Chondrocyte (in vitro differentiated cells): ENCODE data around the gene PCA3. TPM values are rescaled to one million over a fixed set of nuclear protein-coding genes. Genes with fewer than 3 reads are reported as not detected.

Source experiments
- DNase-seq: peaks from one replicate; pipeline ENCODE4 v3.0.0; 2021; ENCODE audit warnings: mixed read lengths, low spot score
- H3K27ac Mint-ChIP-seq: one replicate; pipeline ENCODE4 v1.8.0; 2021; ENCODE audit warnings: mild to moderate bottlenecking, moderate library complexity, mixed read lengths; ENCODE audit not compliant: unreplicated experiment
- H3K27me3 Mint-ChIP-seq: 2 replicates; pipeline ENCODE4 v1.8.0; 2021; ENCODE audit warnings: low read depth, mixed read lengths
- H3K36me3 Mint-ChIP-seq: 2 replicates; pipeline ENCODE4 v1.8.0; 2021; ENCODE audit warnings: low read depth, mixed read lengths
- H3K4me1 Mint-ChIP-seq: 2 replicates; pipeline ENCODE4 v1.8.0; 2021; ENCODE audit warnings: low read depth, mild to moderate bottlenecking, mixed read lengths
- H3K4me3 Mint-ChIP-seq: one replicate; pipeline ENCODE4 v1.8.0; 2021; ENCODE audit warnings: mild to moderate bottlenecking, moderate library complexity, mixed read lengths; ENCODE audit not compliant: unreplicated experiment
- H3K9me3 Mint-ChIP-seq: 2 replicates; pipeline ENCODE4 v1.8.0; 2021; ENCODE audit warnings: low read depth, mixed read lengths
- total RNA-seq: library from RNA; stranded (reverse); gene quantifications from 3 replicates; pipeline ENCODE4 v1.2.1, GENCODE V29; 2021
- TF ChIP-seq, protein P1 (sequence below): fragments of 200-600 bp; sonication (generic); IDR thresholded peaks from 2 replicates; pipeline ENCODE4 v1.5.0; 2021; ENCODE audit warnings: antibody characterized with exemption, mild to moderate bottlenecking, moderate library complexity

Gene PCA3
- total RNA-seq, 1 donor from 2014 or later, result not detected

DNA sequence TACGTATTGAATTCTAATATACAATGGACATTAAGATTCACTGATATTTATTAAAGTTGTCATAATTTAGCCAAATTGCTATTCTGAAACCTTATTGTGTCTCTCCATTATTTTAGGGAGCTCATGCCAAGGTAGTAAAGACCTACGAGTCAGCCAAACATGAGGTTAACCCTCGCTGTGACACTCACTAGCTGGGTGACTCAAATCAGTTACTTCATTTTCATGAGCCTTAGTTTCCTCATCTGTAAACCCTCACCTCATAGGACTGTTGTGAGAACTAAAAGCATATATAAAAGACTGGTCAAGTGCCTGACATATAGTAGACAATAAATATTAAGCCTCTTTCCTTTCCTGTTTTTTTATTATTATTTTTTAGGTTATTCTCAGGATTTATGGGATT, 44.0 kb upstream of the PCA3 start:
- Mint-ChIP-seq H3K27ac (no peak overlapping the region), H3K27me3 (peaks cover 13% of the 10 kb centered on the region), H3K36me3 (no peaks in the 10 kb centered on the region), H3K4me1 (no peaks in the 10 kb centered on the region), H3K4me3 (no peak overlapping the region), H3K9me3 (no peaks in the 10 kb centered on the region)
- TF ChIP-seq, protein P1, sequence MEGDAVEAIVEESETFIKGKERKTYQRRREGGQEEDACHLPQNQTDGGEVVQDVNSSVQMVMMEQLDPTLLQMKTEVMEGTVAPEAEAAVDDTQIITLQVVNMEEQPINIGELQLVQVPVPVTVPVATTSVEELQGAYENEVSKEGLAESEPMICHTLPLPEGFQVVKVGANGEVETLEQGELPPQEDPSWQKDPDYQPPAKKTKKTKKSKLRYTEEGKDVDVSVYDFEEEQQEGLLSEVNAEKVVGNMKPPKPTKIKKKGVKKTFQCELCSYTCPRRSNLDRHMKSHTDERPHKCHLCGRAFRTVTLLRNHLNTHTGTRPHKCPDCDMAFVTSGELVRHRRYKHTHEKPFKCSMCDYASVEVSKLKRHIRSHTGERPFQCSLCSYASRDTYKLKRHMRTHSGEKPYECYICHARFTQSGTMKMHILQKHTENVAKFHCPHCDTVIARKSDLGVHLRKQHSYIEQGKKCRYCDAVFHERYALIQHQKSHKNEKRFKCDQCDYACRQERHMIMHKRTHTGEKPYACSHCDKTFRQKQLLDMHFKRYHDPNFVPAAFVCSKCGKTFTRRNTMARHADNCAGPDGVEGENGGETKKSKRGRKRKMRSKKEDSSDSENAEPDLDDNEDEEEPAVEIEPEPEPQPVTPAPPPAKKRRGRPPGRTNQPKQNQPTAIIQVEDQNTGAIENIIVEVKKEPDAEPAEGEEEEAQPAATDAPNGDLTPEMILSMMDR, result no peak
- no peak for DNase-seq

DNA sequence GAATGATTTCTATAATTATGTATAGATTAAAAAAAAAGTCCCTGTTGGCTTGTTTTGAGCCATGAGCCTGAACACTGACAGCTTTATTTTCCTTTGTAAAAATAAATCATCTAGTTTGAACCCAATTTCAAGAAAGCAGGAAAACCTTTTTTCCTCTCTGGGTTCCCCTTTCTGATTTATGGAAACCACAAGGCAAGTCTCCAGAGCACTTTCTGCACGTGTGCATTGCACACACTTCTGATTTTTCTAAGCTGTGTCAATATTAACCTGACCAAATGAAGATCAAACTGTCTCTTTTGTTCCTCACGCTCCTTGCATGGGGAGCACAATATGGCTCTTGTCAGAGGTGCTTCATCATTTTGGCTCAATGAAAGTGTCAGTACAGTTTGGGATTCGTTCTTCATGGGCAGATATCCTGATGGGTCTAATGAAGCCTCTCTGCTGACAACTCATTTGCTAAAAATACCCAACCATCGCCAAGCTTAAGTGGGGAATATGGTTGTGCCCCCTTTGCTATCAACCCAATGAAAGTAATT, 39.2 kb upstream of the PCA3 start:
- Mint-ChIP-seq H3K27ac (no peak overlapping the region), H3K4me3 (no peak overlapping the region), H3K27me3 (peaks cover 14% of the 10 kb centered on the region), H3K9me3 (no peaks in the 10 kb centered on the region), H3K4me1 (no peaks in the 10 kb centered on the region), H3K36me3 (no peaks in the 10 kb centered on the region)
- TF ChIP-seq, protein P1, result no peak
- no peak for DNase-seq

DNA sequence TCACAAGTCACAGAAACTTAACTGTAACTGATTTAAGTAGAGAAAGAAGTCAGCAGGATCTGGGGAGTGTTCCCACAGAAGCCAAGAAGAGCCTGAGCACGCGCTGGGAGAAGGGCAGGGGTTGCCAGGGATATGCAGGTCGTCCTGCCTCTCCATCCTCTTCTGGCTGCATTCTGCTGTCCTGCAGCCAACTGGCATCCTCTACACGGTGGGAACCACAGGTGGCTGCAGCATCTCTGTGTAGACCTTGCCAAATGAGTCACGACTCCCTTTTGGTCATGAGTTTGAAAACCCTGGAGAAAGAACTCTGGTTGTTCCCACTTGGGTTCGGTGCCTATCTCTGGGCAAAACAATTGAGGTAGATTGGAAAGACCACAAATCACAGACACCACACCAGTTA, 38.4 kb upstream of the PCA3 start:
- H3K4me3 Mint-ChIP-seq, result no peak overlapping the region
- TF ChIP-seq, protein P1, result no peak
- peaks cover 12% of the 10 kb centered on the region for H3K27me3 Mint-ChIP-seq
- no peak for DNase-seq
- no peak overlapping the region for H3K27ac Mint-ChIP-seq
- H3K4me1 Mint-ChIP-seq, result no peaks in the 10 kb centered on the region
- no peaks in the 10 kb centered on the region for H3K36me3 Mint-ChIP-seq
- no peaks in the 10 kb centered on the region for H3K9me3 Mint-ChIP-seq

DNA sequence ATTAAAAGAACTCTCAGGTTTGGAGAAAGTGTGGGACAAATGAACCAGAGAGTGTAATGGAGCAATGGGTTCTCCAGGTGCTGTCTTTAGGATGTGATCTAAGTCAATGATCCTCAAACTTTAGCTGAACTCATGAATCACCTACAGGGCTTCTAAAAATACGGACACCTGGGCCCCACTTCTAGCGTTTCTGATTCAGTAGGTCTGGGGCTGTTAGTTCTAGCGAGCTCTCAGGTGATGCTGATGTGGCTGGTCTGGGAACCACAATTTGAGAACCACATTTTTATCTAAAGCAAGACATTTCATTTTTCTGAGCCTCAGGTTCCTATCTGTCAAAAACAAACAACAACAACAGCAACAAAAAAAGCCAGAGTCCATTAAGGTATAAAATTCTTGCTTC, 35.1 kb upstream of the PCA3 start:
- Mint-ChIP-seq H3K27me3 (peaks cover 15% of the 10 kb centered on the region), H3K4me3 (no peak overlapping the region), H3K4me1 (no peaks in the 10 kb centered on the region), H3K27ac (no peak overlapping the region), H3K9me3 (no peaks in the 10 kb centered on the region), H3K36me3 (no peaks in the 10 kb centered on the region)
- DNase-seq, result no peak
- TF ChIP-seq, protein P1, result no peak

DNA sequence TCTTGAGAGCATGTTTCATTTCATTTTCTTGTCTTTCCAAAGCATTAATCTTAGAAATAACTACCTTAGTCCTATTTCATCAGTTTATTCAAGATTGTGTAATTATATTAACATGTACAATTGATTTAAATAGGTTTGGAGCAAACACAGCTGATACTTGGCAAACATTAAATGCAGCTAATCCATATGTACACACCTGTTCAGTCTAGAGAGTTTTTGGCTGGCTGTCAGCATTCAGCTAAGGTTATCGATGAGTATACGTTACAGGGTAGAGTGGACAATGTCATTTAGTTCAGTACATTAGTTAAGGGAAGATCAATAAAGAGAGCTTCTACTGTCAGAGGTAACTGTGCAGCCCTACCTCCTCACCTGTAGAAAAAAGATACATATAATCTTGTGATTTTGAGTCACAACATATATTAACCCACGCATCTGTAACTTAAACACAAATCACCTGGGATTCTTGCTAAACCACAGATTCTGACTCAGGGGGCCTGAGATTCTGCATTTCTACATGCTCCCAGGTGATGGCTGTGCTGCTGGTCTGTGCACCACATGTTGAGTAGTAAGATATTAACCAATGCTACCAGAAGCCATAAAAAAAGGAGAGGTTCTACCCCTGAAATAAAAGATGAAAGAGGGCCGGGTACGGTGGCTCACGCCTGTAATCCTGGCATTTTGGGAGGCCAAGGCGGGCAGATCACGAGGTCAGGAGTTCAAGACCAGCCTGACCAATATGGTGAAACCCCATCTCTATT, 34.1 kb upstream of the PCA3 start:
- no peaks in the 10 kb centered on the region for H3K4me1 Mint-ChIP-seq
- H3K36me3 Mint-ChIP-seq, result no peaks in the 10 kb centered on the region
- peaks cover 21% of the 10 kb centered on the region for H3K27me3 Mint-ChIP-seq
- H3K4me3 Mint-ChIP-seq, result no peak overlapping the region
- no peak overlapping the region for H3K27ac Mint-ChIP-seq
- no peaks in the 10 kb centered on the region for H3K9me3 Mint-ChIP-seq
- no peak for DNase-seq
- TF ChIP-seq, protein P1, result no peak
